ENCODE data around the gene SLC25A1.

Gene SLC25A1

DNA sequence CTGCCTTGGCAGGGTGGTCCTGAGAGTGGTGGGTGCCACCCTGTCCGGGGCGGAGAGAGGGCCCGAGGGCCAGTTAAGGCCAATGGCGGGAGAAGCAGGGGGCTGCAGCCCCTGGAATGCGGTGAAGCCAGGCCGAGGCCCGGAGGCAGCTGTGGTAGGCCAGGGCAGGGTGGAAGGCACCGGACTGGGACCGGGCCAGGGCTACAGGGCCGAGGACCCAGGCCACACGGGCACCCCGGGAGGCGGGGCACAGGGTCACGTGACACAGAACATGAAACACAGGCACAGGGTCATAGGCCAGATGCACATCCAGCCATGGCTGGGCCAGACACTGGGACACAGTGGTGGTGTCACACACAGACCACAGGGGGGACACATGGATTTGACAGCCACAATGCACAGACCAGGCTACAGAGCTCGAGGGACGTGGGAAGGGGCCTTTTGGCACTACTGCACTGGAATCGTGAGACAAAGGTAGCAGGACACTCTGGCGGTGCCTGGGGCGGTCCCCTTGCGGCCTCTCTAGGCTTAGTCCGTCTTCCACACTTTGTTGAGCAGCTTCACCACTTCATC is 2.8 kb downstream of the SLC25A1 start:
- no peak for FAIRE-seq
- no peak for DNase-seq (ENCODE audit: insufficient read length, low spot score)
- TF ChIP-seq, protein P1, sequence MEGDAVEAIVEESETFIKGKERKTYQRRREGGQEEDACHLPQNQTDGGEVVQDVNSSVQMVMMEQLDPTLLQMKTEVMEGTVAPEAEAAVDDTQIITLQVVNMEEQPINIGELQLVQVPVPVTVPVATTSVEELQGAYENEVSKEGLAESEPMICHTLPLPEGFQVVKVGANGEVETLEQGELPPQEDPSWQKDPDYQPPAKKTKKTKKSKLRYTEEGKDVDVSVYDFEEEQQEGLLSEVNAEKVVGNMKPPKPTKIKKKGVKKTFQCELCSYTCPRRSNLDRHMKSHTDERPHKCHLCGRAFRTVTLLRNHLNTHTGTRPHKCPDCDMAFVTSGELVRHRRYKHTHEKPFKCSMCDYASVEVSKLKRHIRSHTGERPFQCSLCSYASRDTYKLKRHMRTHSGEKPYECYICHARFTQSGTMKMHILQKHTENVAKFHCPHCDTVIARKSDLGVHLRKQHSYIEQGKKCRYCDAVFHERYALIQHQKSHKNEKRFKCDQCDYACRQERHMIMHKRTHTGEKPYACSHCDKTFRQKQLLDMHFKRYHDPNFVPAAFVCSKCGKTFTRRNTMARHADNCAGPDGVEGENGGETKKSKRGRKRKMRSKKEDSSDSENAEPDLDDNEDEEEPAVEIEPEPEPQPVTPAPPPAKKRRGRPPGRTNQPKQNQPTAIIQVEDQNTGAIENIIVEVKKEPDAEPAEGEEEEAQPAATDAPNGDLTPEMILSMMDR (IDR thresholded peaks at IDR 0.05; ENCODE audit: insufficient read depth, missing control alignments), result no peak

GRCh38 chr22:19175026-19175601 is 3.4 kb downstream of the SLC25A1 start:
- no peak for FAIRE-seq
- TF ChIP-seq, protein P1 (IDR thresholded peaks at IDR 0.05; ENCODE audit: insufficient read depth, missing control alignments), result no peak
- DNase-seq (ENCODE audit: insufficient read length, low spot score), result no peak

GRCh38 chr22:19174106-19175025 is 4.2 kb downstream of the SLC25A1 start:
- FAIRE-seq, result no peak
- no peak for DNase-seq (ENCODE audit: insufficient read length, low spot score)
- TF ChIP-seq, protein P1 (IDR thresholded peaks at IDR 0.05; ENCODE audit: insufficient read depth, missing control alignments), result no peak

DNA sequence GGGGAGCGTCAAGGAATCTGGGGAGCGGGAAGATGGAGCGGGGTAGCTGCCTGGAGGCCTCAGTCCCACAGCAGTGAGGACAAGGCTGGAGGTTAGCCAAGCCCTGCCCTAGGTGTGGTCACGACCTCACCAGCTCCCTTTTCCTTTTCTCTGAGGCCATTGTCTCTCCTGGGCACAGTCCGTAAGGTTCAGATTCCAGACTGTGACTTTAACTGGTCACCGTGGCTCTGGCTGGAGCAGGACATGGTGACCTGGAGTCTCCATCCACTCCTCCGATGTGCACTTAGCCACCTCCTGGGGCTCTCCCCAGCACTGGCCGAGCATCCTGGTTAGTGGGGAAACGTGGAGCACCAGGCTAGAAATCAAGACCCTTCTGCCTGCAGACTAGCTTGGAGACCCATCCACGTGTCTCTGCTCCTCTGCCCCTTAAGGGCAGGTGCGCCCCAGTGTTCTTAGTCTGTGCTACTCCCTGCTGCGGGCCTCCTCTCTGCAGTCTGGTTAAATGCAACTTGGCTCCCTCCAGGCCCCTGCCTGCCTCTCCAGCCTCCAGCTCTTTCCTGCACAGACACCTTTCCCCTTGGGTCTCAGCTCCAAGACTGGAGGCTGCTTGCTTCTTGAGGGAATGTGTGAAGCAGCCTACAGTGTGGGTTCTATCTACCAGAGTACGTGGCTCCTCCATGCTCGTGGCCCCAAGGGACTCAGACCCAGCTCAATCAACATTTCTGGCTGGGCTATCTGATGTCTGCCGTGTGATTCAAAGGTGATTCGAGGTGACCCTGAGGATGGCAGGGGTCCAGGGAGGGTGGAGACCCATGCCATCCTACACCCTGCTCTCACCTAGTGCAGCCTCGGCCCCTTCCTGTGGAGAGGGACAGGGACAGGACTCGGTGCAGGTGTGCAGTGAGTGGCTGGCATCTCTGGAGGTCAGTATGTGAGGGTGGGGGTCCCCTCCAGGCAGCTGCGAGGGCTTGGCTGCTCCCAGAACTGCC is 5.2 kb downstream of the SLC25A1 start:
- TF ChIP-seq, protein P1 (IDR thresholded peaks at IDR 0.05; ENCODE audit: insufficient read depth, missing control alignments), result no peak
- no peak for FAIRE-seq
- DNase-seq (ENCODE audit: insufficient read length, low spot score), result no peak

DNA sequence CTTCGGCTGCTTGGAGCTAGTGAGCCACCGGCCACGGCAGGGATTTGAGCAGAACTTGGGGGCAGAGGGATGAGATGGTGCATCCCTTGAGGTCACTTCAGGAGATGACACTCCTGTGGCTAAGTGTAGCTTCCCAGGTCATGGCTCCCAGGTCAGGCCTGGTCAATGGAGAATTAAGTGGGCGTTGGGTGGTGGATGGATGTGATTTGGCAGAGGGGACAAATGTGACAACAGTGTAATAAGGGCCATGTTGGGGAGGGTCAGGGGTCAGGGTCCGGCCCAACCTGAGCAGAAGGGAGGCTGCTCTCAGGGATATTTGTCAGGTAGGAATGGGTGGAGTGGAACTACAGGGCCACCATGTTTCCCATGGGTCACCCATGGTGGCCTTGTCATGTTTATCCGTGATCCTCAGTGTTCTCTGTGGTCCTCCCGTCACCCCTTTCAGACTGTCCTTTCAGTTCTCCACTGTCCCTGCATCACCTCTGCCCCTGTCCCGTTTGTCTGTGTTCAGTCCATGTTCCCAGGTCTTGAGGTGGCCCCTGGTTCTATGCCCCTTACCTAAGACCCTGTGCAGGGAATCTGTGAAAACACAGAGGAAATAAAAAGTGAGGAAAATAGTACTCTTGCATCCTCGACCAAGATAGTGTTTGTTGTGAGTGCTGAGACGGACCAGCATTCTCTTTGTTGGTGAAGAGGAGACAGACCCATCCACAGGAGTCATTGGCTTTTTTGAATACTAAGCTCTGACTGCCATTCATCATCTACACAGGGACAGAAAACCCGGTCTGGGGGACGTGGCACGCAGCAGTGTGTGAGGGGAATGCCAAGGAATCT is 6.1 kb downstream of the SLC25A1 start:
- FAIRE-seq, result no peak
- no peak for DNase-seq (ENCODE audit: insufficient read length, low spot score)
- TF ChIP-seq, protein P1 (IDR thresholded peaks at IDR 0.05; ENCODE audit: insufficient read depth, missing control alignments), result no peak

DNA sequence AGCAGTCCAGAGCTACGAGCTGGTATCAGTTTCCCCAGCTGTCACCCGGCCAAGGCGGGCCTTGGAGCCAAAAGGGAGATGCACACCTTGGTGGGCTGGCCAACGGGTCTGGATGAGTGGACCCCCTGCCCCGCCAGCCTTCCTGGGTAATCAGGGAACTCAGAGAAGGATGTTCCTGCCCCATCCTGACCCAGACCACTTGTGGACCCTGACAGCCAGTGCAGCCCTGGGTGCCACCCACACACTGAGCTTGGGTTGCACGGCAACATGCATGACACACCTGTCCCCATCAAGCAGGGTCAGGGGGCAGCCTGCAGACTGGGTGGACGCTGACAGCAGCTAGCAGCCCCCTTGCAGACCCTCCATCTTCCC is 8.6 kb downstream of the SLC25A1 start:
- FAIRE-seq, result no peak
- TF ChIP-seq, protein P1 (IDR thresholded peaks at IDR 0.05; ENCODE audit: insufficient read depth, missing control alignments), result no peak

More for the DNA sequence above, 8.6 kb downstream of the SLC25A1 start:
- no peak for DNase-seq (ENCODE audit: insufficient read length, low spot score)
